NCI-H460 (cell line): ENCODE results near the gene PPP2R1A. TPM values are rescaled to one million over a fixed set of nuclear protein-coding genes. Genes with fewer than 3 reads are reported as not detected.
"Not testable (repeated sequence)": the region's sequence is repeated elsewhere in the genome, so short reads cannot be mapped to it uniquely, and the experiment has no call there.

Source experiments
- DNase-seq: peaks from one replicate; pipeline ENCODE4 v3.0.0-alpha.2; 2016; ENCODE audit warnings: low read depth; ENCODE audit errors: extremely low read depth
- small RNA-seq, 2 experiments: library from RNA; depleted of rRNA; stranded (forward); fragments of <200 nt; gene quantifications; one replicate each; pipeline ENCODE3, GENCODE V24; 2014
- total RNA-seq: library from RNA; depleted of rRNA; stranded (reverse); fragments of >200 nt; shearing (Covaris generic); gene quantifications from 2 replicates; pipeline ENCODE4 v1.2.3, GENCODE V29; 2014; rRNA removed

The PPP2R1A gene
- total RNA-seq, 1 experiment from 2014 or later = 104 TPM

DNA sequence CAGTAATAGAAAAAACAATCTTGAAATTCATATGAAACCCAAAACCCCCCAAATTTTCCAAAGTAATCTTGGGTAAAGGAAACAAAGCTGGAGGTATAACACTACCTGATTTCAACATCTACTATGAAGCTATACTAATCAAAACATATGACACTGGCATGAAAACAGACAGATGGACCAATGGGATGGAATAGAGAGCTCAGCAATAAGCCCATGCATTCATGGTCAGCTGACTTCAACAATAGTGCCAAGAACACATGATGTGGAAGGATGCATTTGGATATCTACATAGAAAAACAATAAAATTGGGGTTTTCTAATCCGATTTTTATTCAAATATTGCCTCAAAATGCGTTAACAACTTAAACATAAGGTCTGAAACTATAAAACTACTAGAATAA lies 47.3 kb downstream of the PPP2R1A start:
- no peak for DNase-seq

- DNase-seq = peak; percentile 49
Measured at GRCh38 chr19:52237771-52238400, 48.0 kb downstream of the PPP2R1A start.

GRCh38 chr19:52244021-52244420 lies 54.2 kb downstream of the PPP2R1A start:
- DNase-seq = no peak

DNA sequence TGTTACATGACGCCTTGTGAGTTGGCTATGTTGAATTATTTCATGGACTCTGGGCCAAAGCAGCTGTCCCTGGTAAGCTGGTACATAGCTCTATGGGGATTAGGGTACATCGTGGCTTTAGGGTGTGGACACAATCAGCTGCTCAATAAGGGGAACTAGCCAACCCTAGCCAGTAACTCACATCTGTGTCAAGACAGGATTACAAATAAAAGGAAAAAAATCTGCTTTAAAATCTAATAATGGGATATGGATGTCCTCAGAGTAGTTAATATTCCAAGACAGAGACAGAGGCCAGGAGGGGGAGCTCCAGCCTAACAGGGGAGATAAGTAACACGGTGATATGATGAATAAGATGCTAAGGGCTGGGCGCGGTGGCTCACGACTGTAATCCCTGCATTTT lies 58.4 kb downstream of the PPP2R1A start:
- no peak for DNase-seq

GRCh38 chr19:52258426-52258825 lies 68.6 kb downstream of the PPP2R1A start:
- no peak for DNase-seq

DNA sequence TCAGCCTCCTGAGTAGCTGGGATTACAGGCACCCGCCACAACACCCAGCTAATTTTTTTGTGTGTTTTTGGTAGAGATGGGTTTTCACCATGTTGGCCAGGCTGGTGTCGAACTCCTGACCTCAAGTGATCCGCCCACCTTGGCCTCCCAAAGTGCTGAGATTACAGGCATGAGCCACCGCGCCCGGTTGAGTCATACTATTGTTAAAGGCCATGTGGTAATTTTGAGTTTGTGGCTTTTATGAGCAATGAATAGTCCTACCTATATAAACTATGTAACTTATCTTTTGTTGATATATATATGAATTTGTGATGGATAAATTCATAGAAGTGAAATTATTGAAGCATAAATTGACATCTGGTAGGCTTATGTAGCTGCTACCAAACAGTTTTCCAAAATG lies 75.7 kb downstream of the PPP2R1A start:
- DNase-seq = not testable (repeated sequence)

DNA sequence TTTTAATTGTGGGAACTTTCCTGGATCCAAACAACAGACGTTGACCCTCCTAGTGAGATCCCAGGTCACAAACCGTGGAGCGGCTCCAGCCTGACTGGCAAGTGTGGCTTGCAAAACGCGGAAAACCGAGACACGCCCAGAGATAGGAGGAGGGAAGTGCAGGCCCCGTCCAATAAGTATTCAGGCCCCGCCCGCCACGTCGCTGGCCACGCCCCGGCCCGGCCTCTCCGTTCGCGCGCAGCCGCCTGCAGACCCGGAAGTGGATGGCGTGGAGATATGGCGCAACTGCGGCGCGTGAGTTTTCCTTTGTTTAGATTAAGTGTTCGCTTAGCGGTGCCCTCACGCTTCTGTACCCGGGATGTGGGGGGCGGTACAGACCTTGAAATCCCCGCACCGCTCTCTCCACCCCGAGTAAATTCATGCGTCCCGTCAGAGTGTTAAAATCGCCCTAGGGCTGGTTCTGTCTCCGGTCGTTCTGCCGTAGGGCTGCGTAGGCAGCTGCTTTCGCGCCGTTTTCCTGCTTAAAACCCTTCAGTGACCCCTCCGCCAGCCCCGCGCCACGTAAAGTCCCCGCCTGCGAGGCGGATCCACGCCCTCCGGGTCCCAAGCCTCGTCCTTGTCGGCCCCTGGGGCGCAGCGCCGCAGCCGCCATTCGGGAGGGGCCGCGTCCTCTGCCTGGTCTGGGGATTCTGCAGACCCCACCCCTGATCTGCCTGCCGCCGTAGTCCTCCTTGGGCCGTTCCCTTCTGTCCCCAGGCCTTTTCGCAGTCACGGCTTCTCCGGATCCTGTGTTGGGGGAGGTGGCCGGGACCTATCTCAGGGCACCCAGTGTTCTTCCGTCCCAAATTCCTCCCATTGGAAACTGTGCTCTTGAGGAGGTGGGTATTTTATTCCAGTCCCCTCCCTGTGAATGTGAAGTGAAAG lies 79.7 kb downstream of the PPP2R1A start, which contains the start of gene ZNF766:
Gene ZNF766 (plus strand): TSS at position 250 of the 924 bp plus-strand sequence. CDS start 27 bp downstream, at position 277.
- DNase-seq = peak; percentile 86

DNA sequence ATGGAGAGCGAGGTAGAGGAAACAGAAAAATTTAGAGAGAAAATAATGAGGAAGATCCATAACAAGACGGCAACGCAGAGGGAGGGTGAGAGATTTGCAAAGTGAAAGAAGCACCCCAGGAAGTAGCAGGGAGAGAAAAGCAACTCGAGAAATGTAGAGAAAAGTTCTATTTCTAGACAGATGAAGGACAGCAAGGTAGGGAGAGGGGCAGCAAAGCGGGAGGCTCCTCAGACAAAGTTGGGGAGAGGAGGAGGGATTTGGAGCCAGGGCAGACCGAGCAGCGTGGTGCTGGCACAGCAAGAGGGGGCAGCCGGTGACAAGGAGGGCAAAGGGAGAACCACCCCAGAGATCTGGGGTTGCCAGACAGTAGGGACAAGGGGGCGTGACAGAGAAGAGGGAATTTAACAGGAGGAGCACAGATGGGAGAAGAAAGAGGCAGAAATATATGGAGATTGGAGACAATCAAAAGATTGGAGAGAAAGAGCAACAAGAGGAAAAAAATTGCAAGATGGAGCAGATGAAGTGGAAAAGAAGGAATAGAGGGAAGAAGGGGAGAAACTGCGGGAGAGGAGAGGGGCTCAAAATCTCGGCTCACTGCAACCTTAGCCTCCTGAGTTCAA lies 80.5 kb downstream of the PPP2R1A start:
- no peak for DNase-seq

DNA sequence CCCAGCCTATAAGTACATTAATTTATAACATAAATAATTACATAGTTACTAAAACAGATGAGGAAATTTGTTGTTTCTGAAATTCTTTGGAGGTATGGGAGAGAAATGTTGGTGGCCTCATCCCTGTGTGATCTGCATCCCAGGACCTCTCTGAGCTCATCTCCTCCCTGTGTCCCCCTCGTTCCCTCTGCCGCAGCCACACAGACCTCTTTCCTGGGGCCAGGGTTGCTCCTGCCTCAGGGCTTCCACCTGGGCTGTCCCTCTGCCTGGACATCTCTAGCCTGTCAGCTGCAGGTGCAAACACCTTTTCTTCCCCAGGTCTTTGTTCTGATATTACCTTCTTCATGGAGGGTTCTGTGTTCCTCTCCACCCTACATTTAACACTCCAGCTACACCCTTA lies 83.4 kb downstream of the PPP2R1A start:
- no peak for DNase-seq

- no peak for DNase-seq
Measured at GRCh38 chr19:52274191-52274590, 84.3 kb downstream of the PPP2R1A start.

DNA sequence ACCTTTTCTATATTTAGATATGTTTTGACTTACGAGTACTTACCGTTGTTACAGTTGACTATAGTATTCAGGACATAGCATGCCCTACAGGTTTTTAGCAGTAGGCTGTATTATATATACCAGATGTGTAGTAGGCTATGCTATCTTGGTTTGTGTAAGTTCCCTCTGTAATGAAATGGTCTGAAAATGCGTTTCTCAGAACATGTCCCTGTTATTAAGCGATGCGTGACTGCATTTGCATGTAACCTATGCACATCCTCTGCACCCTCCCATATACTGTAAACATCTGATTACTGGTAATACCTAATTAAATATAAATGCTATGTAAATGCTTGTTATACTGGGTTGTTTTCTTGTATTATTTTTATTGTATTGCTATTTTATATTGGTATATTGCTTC lies 86.1 kb downstream of the PPP2R1A start:
- DNase-seq = no peak

- no peak for DNase-seq
Measured at GRCh38 chr19:52277471-52277870, 87.6 kb downstream of the PPP2R1A start.

Small RNA genes lying within 50 kb of the gene (small RNA-seq; reads per million reads assigned to genes)
- 0 reads per million in 2 experiments for gene MIR6801
- gene RF00019 = 0 reads per million in 2 experiments
- gene RPL37P23 = 0.04 to 2.1 reads per million in 2 experiments

Other genes starting within 250 kb of the PPP2R1A start
- gene ZNF350, start 203.2 kb upstream of the PPP2R1A start, total RNA-seq = 5.7 and 7.0 TPM in 2 replicates
- gene ZNF615, start 181.8 kb upstream of the PPP2R1A start, total RNA-seq = 7.3 and 7.9 TPM in 2 replicates
- 10.9 and 14.4 TPM in 2 replicates for gene ZNF614, start 161.7 kb upstream of the PPP2R1A start, total RNA-seq
- gene ZNF432, start 141.2 kb upstream of the PPP2R1A start, total RNA-seq = 4.6 and 6.3 TPM in 2 replicates
- 8.8 and 9.9 TPM in 2 replicates for gene ZNF841, start 94.3 kb upstream of the PPP2R1A start, total RNA-seq
- 5.1 and 5.7 TPM in 2 replicates for gene ZNF616, start 50.1 kb upstream of the PPP2R1A start, total RNA-seq
- gene ZNF836, start 18.4 kb upstream of the PPP2R1A start, total RNA-seq = 2.0 and 3.0 TPM in 2 replicates
- 14.5 and 16.8 TPM in 2 replicates for gene ZNF766, start 79.5 kb downstream of the PPP2R1A start, total RNA-seq
- 8.8 and 10.1 TPM in 2 replicates for gene ZNF480, start 107.1 kb downstream of the PPP2R1A start, total RNA-seq
- 3.2 and 6.0 TPM in 2 replicates for gene ZNF610, start 146.2 kb downstream of the PPP2R1A start, total RNA-seq
- gene ZNF880, start 179.9 kb downstream of the PPP2R1A start, total RNA-seq = 0.35 and 1.1 TPM in 2 replicates
- gene ZNF528, start 207.8 kb downstream of the PPP2R1A start, total RNA-seq = 5.2 and 6.6 TPM in 2 replicates
- not detected in 2 replicates for gene ZNF534, start 239.1 kb downstream of the PPP2R1A start, total RNA-seq